H9 (cell line): ENCODE results near the gene OCIAD1. TPM values are rescaled to one million over a fixed set of nuclear protein-coding genes. Genes with fewer than 3 reads are reported as not detected.

Experiments
- DNase-seq: peaks from one replicate; pipeline ENCODE4 v3.0.0-alpha.2; 2017
- H2AFZ ChIP-seq: one replicate; pipeline ENCODE4 v1.6.1; 2013; ENCODE audit warnings: mild to moderate bottlenecking, low read length, control low read depth, moderate library complexity
- H2AK5ac ChIP-seq: 2 replicates; pipeline ENCODE4 v1.6.1; 2013; ENCODE audit warnings: low read length, control low read depth, mixed read lengths; ENCODE audit not compliant: insufficient read length
- H2BK120ac ChIP-seq: one replicate; pipeline ENCODE4 v1.6.1; 2013; ENCODE audit warnings: low read depth, mild to moderate bottlenecking, low read length, control low read depth, inconsistent platforms; ENCODE audit not compliant: poor library complexity, severe bottlenecking
- H2BK12ac ChIP-seq: 2 replicates; pipeline ENCODE4 v1.6.1; 2013; ENCODE audit warnings: low read length, control low read depth, mixed read lengths, low read depth; ENCODE audit not compliant: insufficient read length
- H2BK15ac ChIP-seq: 2 replicates; pipeline ENCODE4 v1.6.1; 2013; ENCODE audit warnings: low read depth, low read length, control low read depth
- H2BK20ac ChIP-seq: one replicate; pipeline ENCODE4 v1.6.1; 2013; ENCODE audit warnings: low read depth, mild to moderate bottlenecking, low read length, control low read depth, inconsistent platforms; ENCODE audit not compliant: poor library complexity, severe bottlenecking
- H2BK5ac ChIP-seq: 2 replicates; pipeline ENCODE4 v1.6.1; 2013; ENCODE audit warnings: low read length, control low read depth, mixed read lengths; ENCODE audit not compliant: insufficient read length
- H3K14ac ChIP-seq: 2 replicates; pipeline ENCODE4 v1.6.1; 2013; ENCODE audit warnings: low read length, control low read depth; ENCODE audit not compliant: insufficient read depth
- H3K18ac ChIP-seq: 2 replicates; pipeline ENCODE4 v1.6.1; 2013; ENCODE audit warnings: low read depth, mild to moderate bottlenecking, mixed read lengths, low read length, control low read depth; ENCODE audit not compliant: insufficient read length
- H3K23ac ChIP-seq: 2 replicates; pipeline ENCODE4 v1.6.1; 2013; ENCODE audit warnings: low read length, control low read depth, mixed read lengths, low read depth; ENCODE audit not compliant: insufficient read length
- H3K23me2 ChIP-seq: 2 replicates; pipeline ENCODE4 v1.6.1; 2013; ENCODE audit warnings: low read depth, mild to moderate bottlenecking, mixed read lengths, low read length, control low read depth; ENCODE audit not compliant: insufficient read length, poor library complexity, severe bottlenecking
- H3K27ac ChIP-seq: 2 replicates; pipeline ENCODE4 v1.5.1; 2013; ENCODE audit warnings: low read length, control low read depth, mixed read lengths, low read depth; ENCODE audit not compliant: insufficient read length
- H3K27me3 ChIP-seq: 2 replicates; pipeline ENCODE4 v1.6.1; 2013; ENCODE audit warnings: low read length, control low read depth, inconsistent platforms; ENCODE audit not compliant: insufficient read depth
- H3K4ac ChIP-seq: 2 replicates; pipeline ENCODE4 v1.6.1; 2013; ENCODE audit warnings: low read depth, mild to moderate bottlenecking, control low read depth, inconsistent platforms, low read length, moderate library complexity
- H3K4me1 ChIP-seq: 2 replicates; pipeline ENCODE4 v1.6.1; 2013; ENCODE audit warnings: low read length, control low read depth, inconsistent platforms; ENCODE audit not compliant: insufficient read depth
- H3K4me2 ChIP-seq: 2 replicates; pipeline ENCODE4 v1.6.1; 2013; ENCODE audit warnings: low read length, control low read depth, mixed read lengths; ENCODE audit not compliant: insufficient read length, insufficient read depth
- H3K56ac ChIP-seq: 2 replicates; pipeline ENCODE4 v1.6.1; 2013; ENCODE audit warnings: low read depth, mild to moderate bottlenecking, mixed read lengths, low read length, control low read depth; ENCODE audit not compliant: insufficient read length
- H3K79me1 ChIP-seq: 2 replicates; pipeline ENCODE4 v1.6.1; 2013; ENCODE audit warnings: low read depth, mild to moderate bottlenecking, moderate library complexity, low read length, control low read depth, inconsistent platforms; ENCODE audit not compliant: insufficient read depth, poor library complexity, severe bottlenecking
- H3K79me2 ChIP-seq: 2 replicates; pipeline ENCODE4 v1.6.1; 2013; ENCODE audit warnings: low read length, control low read depth, inconsistent platforms; ENCODE audit not compliant: insufficient read depth
- H3K9ac ChIP-seq: 2 replicates; pipeline ENCODE4 v1.6.1; 2013; ENCODE audit warnings: low read length, control low read depth, mixed read lengths; ENCODE audit not compliant: insufficient read length; ENCODE audit errors: extremely low read depth
- H3K9me3 ChIP-seq: one replicate; pipeline ENCODE4 v1.6.1; 2013; ENCODE audit warnings: low read depth, low read length, inconsistent platforms; ENCODE audit not compliant: control insufficient read depth
- H3T11ph ChIP-seq: one replicate; pipeline ENCODE4 v1.6.1; 2013; ENCODE audit warnings: mild to moderate bottlenecking, low read length, control low read depth, inconsistent platforms
- H4K20me1 ChIP-seq: one replicate; pipeline ENCODE4 v1.6.1; 2013; ENCODE audit not compliant: control insufficient read depth, insufficient read length, insufficient read depth
- H4K5ac ChIP-seq: 2 replicates; pipeline ENCODE4 v1.6.1; 2013; ENCODE audit warnings: low read depth, mild to moderate bottlenecking, mixed read lengths, low read length, control low read depth; ENCODE audit not compliant: insufficient read length
- H4K8ac ChIP-seq: replicated peaks from 2 replicates; pipeline ENCODE4 v1.6.1; 2013; ENCODE audit warnings: low read length, control low read depth, mixed read lengths, low read depth; ENCODE audit not compliant: insufficient read length
- H4K91ac ChIP-seq: 2 replicates; pipeline ENCODE4 v1.6.1; 2013; ENCODE audit warnings: low read depth, mild to moderate bottlenecking, moderate library complexity, mixed read lengths, low read length, control low read depth; ENCODE audit not compliant: insufficient read length
- H3K27ac Mint-ChIP-seq, 3 experiments: 2 replicates in 2 of 3; 3 replicates in 1 of 3; pipeline ENCODE4 v1.8.0; 2020 to 2021; ENCODE audit warnings: mixed read lengths in 3 of 3, mild to moderate bottlenecking in 1 of 3, moderate library complexity in 1 of 3
- H3K27me3 Mint-ChIP-seq: 2 replicates; pipeline ENCODE4 v1.8.0; 2021; ENCODE audit warnings: low read depth, mild to moderate bottlenecking, moderate library complexity, mixed read lengths
- H3K36me3 Mint-ChIP-seq, 3 experiments: 2 replicates in 2 of 3; 3 replicates in 1 of 3; pipeline ENCODE4 v1.8.0; 2020 to 2021; ENCODE audit warnings: low read depth in 3 of 3, mixed read lengths in 3 of 3; ENCODE audit not compliant: insufficient read depth in 1 of 3
- H3K4me1 Mint-ChIP-seq, 2 experiments: 2 replicates each; pipeline ENCODE4 v1.8.0; 2020; ENCODE audit warnings: mixed read lengths in 2 of 2
- H3K4me3 Mint-ChIP-seq, 2 experiments: 2 replicates in 1 of 2; 3 replicates in 1 of 2; pipeline ENCODE4 v1.8.0; 2020 to 2021; ENCODE audit warnings: mild to moderate bottlenecking in 2 of 2, mixed read lengths in 2 of 2, moderate library complexity in 1 of 2
- H3K9me3 Mint-ChIP-seq, 2 experiments: 2 replicates in 1 of 2; 3 replicates in 1 of 2; pipeline ENCODE4 v1.8.0; 2020; ENCODE audit warnings: mild to moderate bottlenecking in 2 of 2, mixed read lengths in 2 of 2, moderate library complexity in 1 of 2
- total RNA-seq: library from RNA; stranded (reverse); gene quantifications from 2 replicates; pipeline ENCODE4 v1.2.1, GENCODE V29; 2021
- TF ChIP-seq, protein P1 (sequence below): fragments of 200-600 bp; sonication (generic); conservative IDR thresholded peaks from 3 replicates; pipeline ENCODE4 v1.8.0; 2021; ENCODE audit warnings: antibody characterized with exemption, mild to moderate bottlenecking

OCIAD1 gene
- total RNA-seq, 1 experiment from 2014 or later, result 169 TPM

DNA sequence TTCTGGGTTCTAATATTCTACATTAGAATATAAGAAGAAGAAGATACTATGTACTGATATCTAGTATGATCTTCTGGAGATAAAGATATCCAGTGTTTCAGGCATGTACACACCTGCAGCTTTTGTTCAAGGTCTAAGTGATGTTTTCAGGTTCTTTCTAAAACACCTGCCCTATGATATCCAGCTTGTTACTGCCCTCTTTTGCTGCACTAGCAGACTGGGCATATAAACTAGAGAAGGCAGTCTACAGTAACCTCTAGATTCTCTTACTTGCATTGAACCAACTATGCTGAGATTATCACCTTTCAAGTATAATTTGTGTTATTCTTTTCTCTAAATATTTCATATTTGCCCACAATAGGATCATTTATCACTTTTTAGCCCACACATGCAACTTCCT lies 48.9 kb upstream of the OCIAD1 start:
- H2BK20ac ChIP-seq, result no peak overlapping the region
- no peak overlapping the region for H3K18ac ChIP-seq
- H4K20me1 ChIP-seq, result no peaks in the 10 kb centered on the region
- H3K23me2 ChIP-seq, result peaks cover 13% of the 10 kb centered on the region
- Mint-ChIP-seq H3K4me3 (no peak overlapping the region), H3K9me3 (no peaks in the 10 kb centered on the region; a peak in 3 of 5 replicates), H3K27me3 (no peaks in the 10 kb centered on the region), H3K27ac (no peak overlapping the region), H3K4me1 (peaks cover 22 to 28% of the 10 kb centered on the region in 2 experiments), H3K36me3 (no peaks in the 10 kb centered on the region; a peak in 1 of 7 replicates)
- H3K23ac ChIP-seq, result no peak overlapping the region
- no peak overlapping the region for H2BK15ac ChIP-seq
- H3K27ac ChIP-seq, result no peak overlapping the region
- no peak overlapping the region for H2AK5ac ChIP-seq
- H3K79me1 ChIP-seq, result no peaks in the 10 kb centered on the region
- H3K4ac ChIP-seq, result no peak overlapping the region
- no peak overlapping the region for H3T11ph ChIP-seq
- no peak overlapping the region for H3K56ac ChIP-seq
- H3K9me3 ChIP-seq, result no peaks in the 10 kb centered on the region
- H3K79me2 ChIP-seq, result peaks cover 16% of the 10 kb centered on the region; the same call in 1 of the 2 replicates
- no peak overlapping the region for H2BK5ac ChIP-seq
- H4K8ac ChIP-seq, result no peak overlapping the region
- no peaks in the 10 kb centered on the region for H3K27me3 ChIP-seq
- H3K9ac ChIP-seq, result no peak overlapping the region
- H2AFZ ChIP-seq, result no peak overlapping the region
- H2BK12ac ChIP-seq, result no peak overlapping the region
- TF ChIP-seq, protein P1, sequence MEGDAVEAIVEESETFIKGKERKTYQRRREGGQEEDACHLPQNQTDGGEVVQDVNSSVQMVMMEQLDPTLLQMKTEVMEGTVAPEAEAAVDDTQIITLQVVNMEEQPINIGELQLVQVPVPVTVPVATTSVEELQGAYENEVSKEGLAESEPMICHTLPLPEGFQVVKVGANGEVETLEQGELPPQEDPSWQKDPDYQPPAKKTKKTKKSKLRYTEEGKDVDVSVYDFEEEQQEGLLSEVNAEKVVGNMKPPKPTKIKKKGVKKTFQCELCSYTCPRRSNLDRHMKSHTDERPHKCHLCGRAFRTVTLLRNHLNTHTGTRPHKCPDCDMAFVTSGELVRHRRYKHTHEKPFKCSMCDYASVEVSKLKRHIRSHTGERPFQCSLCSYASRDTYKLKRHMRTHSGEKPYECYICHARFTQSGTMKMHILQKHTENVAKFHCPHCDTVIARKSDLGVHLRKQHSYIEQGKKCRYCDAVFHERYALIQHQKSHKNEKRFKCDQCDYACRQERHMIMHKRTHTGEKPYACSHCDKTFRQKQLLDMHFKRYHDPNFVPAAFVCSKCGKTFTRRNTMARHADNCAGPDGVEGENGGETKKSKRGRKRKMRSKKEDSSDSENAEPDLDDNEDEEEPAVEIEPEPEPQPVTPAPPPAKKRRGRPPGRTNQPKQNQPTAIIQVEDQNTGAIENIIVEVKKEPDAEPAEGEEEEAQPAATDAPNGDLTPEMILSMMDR, result no peak
- H3K4me2 ChIP-seq, result no peak overlapping the region
- H3K14ac ChIP-seq, result no peak overlapping the region
- H4K91ac ChIP-seq, result no peak overlapping the region
- no peak overlapping the region for H4K5ac ChIP-seq
- no peak for DNase-seq
- no peaks in the 10 kb centered on the region for H3K4me1 ChIP-seq
- no peak overlapping the region for H2BK120ac ChIP-seq
